Epithelial cell of proximal tubule (primary cell): ENCODE results near the gene FBLN2. TPM values are rescaled to one million over a fixed set of nuclear protein-coding genes. Genes with fewer than 3 reads are reported as not detected.

Experiments
- DNase-seq: peaks from one replicate; pipeline ENCODE4 v3.0.0-alpha.2; 2011; ENCODE audit warnings: low read depth
- H3K4me3 ChIP-seq: 2 replicates; pipeline ENCODE4 v1.5.1; 2011; ENCODE audit warnings: low read depth, mild to moderate bottlenecking, low read length
- CTCF ChIP-seq: conservative IDR thresholded peaks from 2 replicates; pipeline ENCODE4 v1.5.1; 2012; ENCODE audit warnings: low read depth, mild to moderate bottlenecking, low read length
- total RNA-seq: library from RNA; depleted of rRNA; stranded (reverse); fragments of >200 nt; gene quantifications from 2 replicates; pipeline ENCODE4 v1.2.3, GENCODE V29; 2015

The FBLN2 gene
- total RNA-seq, 1 donor from 2014 or later = 1.1 TPM

- H3K4me3 ChIP-seq = no peak overlapping the region
- no peak for TF ChIP-seq CTCF
- DNase-seq = no peak
Measured at GRCh38 chr3:13571264-13571663, 22.3 kb downstream of the FBLN2 start.

- H3K4me3 ChIP-seq = no peak overlapping the region
- TF ChIP-seq CTCF = no peak
- no peak for DNase-seq
Measured at GRCh38 chr3:13571831-13572750, 23.2 kb downstream of the FBLN2 start.

- no peak for DNase-seq
- no peak overlapping the region for H3K4me3 ChIP-seq
- no peak for TF ChIP-seq CTCF
Measured at GRCh38 chr3:13572926-13573623, 24.1 kb downstream of the FBLN2 start.

- DNase-seq = no peak
- no peak overlapping the region for H3K4me3 ChIP-seq
- TF ChIP-seq CTCF = no peak
Measured at GRCh38 chr3:13574083-13574797, 25.3 kb downstream of the FBLN2 start.

- no peak for DNase-seq
- no peak for TF ChIP-seq CTCF
- no peak overlapping the region for H3K4me3 ChIP-seq
Measured at GRCh38 chr3:13574798-13575451, 26.0 kb downstream of the FBLN2 start.

GRCh38 chr3:13575459-13576061, 26.6 kb downstream of the FBLN2 start:
- TF ChIP-seq CTCF = no peak
- no peak overlapping the region for H3K4me3 ChIP-seq
- no peak for DNase-seq
